HG02571 (cell line): ENCODE results near the gene HCN4.

ENCODE experiments used
- ATAC-seq: cut with Tn5 transposase; IDR thresholded peaks from one replicate; pipeline ENCODE4 v1.9.1; 2021; ENCODE audit warnings: mild to moderate bottlenecking, moderate library complexity; ENCODE audit not compliant: unreplicated experiment

HCN4 gene

GRCh38 chr15:73328149-73328820 is 40.5 kb downstream of the HCN4 start:
- no peak for ATAC-seq

- no peak for ATAC-seq
Measured at GRCh38 chr15:73326157-73326556, 42.6 kb downstream of the HCN4 start.

DNA sequence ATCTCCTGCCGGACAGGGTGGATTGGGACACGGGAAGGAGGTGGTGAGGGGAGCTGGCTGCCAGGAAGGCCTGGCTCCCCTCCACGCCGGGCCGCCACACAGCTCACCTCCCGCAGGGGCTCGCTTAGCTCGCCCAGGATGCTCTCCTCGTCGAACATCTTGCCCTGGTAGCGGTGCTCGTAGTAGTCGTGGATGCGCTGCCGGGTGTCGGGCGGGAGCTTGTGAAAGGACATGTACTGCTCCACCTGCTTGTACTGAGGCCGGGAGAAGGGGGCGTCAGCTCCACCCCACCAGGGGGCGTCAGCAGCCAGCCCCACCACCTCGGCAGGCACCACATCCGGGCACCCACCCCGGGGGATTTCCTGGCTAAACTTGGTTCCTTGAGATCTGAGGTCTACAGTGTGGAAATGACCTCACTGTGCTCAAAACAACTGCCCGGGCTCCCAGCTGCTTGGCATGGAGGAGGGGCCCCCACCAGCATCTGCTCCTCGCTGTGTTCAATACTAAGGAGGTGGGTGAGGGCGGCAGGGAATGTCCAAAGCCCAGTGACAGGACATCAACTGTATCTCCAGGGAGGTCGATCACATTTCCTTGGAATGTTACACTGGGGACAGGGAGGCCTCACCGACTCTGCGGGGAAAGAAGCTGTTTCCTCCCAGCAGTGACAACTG is 43.4 kb downstream of the HCN4 start:
- no peak for ATAC-seq

- ATAC-seq = no peak
Measured at GRCh38 chr15:73324496-73325170, 44.1 kb downstream of the HCN4 start.

GRCh38 chr15:73323956-73324355 is 44.8 kb downstream of the HCN4 start:
- no peak for ATAC-seq

- no peak for ATAC-seq
Measured at GRCh38 chr15:73323374-73323955, 45.3 kb downstream of the HCN4 start.

GRCh38 chr15:73322665-73323373 is 45.9 kb downstream of the HCN4 start:
- ATAC-seq = no peak

DNA sequence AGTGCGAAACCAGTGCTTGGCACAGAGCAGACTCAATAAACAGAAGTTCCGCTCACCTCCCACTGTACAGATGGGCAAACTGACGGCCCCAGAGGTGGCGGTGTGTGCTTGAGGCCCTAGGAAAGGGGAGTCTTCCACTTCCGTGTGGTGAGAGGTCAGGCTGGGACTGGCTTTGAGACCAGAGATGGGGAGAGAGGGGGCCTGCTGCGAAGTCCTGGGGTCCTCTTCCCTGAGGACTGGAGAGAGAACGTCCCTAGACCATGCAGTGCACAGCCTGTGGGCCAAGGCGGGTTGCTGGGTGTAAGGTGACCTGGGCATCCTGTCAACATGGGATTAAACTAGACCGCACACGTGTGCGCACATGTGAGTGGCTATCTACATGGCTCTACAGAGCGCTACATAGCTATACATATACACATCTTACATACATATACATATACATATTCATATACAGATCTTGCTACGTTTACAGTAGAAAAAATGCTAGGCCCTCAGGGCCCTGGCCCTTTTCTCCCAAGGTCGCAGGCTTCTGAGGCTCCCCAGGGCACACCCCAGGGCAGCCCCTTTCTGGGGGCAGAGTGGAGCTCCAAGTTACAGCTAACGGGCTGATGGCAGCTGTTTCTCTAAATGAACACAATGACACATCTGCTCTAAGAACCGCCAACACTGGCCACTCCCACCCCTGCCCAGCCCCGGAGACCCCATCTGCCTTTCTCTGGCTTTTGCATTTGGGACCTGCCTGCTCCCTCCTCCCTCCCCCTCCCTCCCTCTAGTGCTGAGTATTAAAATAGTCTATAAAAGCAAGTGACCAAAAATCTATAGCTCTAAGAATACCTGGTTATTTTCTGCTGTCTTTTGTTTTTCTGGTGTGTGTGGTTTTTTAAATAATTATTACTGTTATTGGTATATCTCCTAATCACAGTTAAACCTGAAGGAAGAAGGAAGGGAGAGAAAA is 47.0 kb downstream of the HCN4 start:
- no peak for ATAC-seq

DNA sequence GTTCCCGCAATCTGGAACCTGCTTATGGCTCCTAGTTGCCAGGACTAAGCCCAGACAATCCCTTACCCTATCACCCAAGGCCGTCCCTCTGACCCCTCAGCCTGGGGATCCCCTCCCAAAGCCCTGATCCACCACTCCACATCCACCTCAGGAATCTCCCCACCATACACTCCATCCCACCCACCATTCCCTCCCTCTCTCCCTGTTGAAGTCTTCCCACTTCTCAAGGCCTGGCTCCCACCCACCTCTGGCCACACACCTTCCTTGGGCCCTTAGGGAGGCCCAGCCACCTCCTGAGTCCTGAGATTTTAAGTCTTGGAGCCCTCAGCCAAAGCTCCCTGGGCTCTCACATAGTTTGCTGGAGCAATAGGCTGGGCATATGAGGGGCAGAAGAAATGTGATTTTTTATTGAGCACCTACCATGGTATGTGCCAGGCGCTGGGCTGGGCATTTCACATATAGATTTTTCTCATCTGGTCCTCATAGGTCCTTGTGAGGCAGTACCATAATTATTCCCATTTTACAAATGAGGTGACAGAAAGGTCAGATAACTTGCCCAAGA is 48.1 kb downstream of the HCN4 start:
- ATAC-seq = no peak

DNA sequence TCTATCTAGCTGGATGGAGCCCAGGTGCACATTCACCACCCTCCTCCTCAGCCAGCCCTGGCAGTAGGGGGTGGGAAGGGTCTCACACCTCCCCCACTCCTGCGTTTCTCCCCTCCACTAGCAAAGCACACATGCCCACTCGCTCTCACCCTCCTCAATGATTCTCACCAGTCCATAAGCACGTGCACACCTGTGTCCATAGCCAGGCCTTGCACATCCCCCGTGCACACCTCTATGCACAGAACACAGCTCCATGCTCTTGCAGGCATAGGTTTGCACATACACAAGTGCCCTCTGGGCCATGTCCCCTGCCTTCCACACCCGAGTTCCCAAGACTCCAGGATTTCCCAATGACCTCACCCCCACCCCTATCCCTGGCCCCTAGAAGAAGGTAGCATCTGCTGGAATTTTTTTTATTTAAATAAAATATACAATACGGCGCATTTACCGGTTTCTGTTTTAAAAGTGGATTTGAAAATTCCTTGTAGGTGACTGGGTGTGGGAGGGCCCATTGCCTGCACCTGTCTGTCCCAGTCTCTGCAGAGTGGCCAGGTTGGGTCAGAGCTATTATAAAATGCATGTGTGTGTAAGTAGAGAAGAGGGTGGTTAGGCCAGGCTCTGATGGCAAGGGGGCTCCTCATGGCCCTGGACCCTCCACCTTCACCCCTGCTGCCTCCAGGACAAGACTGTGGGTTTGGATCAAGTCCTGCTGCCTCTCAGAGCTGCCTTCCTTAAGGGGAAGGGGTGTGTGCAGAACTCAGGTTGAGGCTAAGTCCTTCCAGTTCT is 49.1 kb downstream of the HCN4 start:
- no peak for ATAC-seq

DNA sequence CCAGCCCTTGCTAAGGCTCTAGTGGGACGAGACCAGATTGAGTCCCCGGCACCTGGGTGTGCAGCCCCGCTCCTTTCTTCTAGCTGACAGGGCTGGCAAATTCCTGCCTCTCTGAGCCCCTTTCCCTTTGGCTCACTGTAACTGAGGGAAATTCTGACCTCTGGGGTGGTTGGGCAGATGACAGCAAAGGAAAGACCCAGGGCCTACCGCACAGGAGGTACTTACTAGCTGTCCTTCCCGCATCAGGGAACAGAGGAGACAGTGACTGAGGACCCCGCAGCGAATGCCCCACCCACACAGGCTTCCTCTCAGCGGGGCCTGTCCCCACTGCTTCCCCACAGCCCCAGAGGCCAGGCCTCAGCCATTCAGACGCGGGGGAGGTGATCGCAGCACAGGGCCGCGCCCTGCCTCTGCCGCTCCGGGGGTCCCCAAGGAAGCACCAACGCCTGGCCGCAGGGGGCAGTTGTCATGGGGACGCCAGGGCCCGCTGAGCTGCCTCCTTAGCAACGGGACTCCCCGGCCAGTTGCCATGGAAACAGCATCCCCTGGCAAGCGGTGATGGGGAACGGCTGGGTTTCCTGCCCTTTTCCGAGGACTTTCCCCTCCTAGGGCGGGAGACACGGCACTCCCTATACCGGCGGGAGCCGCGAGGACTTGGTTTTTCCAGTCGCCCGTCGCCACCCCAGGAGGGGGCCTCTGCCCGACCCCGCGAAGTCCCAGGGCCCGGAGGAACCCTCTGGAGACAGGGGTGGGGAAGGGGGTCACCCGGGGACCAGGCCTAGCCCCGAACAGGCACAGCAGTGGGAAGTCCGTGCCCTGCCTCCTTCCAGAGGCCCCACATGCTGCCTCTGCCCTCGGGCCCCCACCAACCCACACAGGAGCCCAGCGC is 50.1 kb downstream of the HCN4 start:
- ATAC-seq = no peak

DNA sequence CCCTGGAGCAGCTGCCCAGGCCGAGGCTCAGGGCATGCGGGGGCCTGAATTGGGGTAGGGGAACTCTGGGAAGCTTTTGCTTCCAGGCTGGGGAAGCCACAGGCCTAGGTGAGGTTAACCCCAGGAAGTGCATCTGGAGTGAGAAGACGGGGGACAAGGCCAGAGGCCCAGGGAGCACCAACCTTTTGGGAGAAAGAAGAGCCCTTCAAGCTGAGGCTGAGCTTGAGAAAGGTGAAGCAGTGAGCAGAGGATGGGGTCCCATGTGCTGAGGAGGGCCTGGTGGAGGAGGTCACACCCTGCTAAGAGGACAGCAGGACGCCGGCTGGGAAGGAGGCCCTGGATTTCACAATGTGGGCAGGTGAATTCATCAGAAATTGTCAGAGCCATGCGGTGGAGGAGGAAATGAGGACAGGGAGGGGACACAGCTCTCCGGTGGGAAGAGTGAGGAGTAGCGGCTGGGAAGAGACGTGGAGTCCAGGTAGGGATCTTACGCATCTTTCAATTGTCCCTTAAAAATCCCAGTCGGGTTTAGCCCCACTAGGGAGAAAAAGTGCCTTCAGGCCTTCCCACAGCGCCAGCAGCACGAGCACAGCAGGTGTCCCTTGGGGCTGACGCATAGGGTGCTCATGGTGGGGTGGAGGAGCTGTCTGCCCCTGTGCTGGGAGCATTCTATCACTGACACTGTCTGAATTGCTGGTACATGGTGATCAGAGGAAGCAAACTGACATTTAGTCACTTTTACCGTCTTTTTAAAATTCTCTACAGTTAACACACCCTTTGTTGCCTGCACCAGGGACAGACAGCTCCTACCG is 50.9 kb downstream of the HCN4 start:
- ATAC-seq = no peak

DNA sequence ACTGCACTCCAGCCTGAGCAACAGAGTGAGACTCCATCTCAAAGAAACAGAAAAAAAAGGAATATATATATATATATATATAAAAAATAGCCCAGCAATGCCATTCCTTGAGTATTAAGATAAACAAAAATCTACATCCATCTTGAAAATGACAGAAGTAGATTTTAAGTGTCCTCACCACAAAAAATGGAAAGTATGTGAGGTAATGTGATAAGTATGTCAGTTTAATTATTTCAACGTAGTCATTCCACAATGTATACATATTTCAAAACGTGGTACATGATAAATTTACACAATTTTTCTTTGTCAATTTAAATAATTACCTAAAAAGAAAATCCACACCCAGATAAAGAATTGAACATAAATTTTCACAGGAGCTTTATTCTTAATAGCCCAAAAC is 54.9 kb downstream of the HCN4 start:
- no peak for ATAC-seq

GRCh38 chr15:73308305-73308704 is 60.5 kb downstream of the HCN4 start:
- no peak for ATAC-seq

- no peak for ATAC-seq
Measured at GRCh38 chr15:73305331-73306211, 63.2 kb downstream of the HCN4 start.

DNA sequence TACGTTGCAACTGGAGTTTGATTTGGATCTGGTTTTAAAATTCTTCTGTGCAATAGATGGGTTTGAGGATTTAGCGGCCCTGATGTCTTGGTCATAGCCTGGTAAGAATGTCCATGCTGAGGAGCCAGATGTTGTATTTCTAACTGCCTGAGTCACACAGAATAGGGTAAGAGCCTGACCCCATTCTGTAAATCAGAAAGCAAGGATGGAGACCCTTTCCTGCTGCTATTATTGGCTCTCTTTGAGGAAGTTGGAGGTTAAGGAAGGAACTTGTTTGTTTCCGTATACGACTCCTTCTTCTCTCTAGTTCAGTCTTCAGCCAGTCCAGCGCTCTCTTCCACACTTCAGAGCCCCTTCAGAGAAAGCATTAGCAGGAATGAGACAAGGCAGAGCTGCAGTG is 65.1 kb downstream of the HCN4 start:
- no peak for ATAC-seq
